B cell (primary cell): ENCODE measurements around the gene RAP1A.

Experiments used
- CTCF ChIP-seq: fragments of 200-600 bp; IDR thresholded peaks from one replicate; pipeline ENCODE4 v1.8.0; 2022; ENCODE audit warnings: antibody characterized with exemption, mild to moderate bottlenecking
- EZH2 ChIP-seq: IDR thresholded peaks from 2 replicates; pipeline ENCODE4 v1.6.1; 2012; ENCODE audit warnings: borderline replicate concordance, low read depth, mild to moderate bottlenecking, moderate library complexity, low read length; ENCODE audit not compliant: insufficient read depth, poor library complexity, severe bottlenecking

GRCh38 chr1:111719674-111720132 lies 100.1 kb downstream of the RAP1A start:
- no peak for TF ChIP-seq CTCF
- no peak for TF ChIP-seq EZH2
